ENCODE measurements around the gene ZFP36L2.

The ZFP36L2 gene

GRCh38 chr2:43246641-43247040 lies 20.2 kb upstream of the ZFP36L2 start:
- DNase-seq, result no peak

- no peak for DNase-seq
These were observed 15.2 kb upstream of the ZFP36L2 start for GRCh38 chr2:43241558-43241957.

GRCh38 chr2:43240766-43241150 lies 14.4 kb upstream of the ZFP36L2 start:
- DNase-seq, result no peak

GRCh38 chr2:43239981-43240765 lies 13.8 kb upstream of the ZFP36L2 start:
- peak; percentile 23 for DNase-seq

GRCh38 chr2:43238813-43239212 lies 12.4 kb upstream of the ZFP36L2 start:
- DNase-seq, result no peak

- DNase-seq, result no peak
These were observed 11.8 kb upstream of the ZFP36L2 start for GRCh38 chr2:43238176-43238575.

GRCh38 chr2:43233218-43234212 lies 7.1 kb upstream of the ZFP36L2 start:
- no peak for DNase-seq

GRCh38 chr2:43230951-43231827 lies 4.8 kb upstream of the ZFP36L2 start:
- DNase-seq, result no peak

GRCh38 chr2:43230351-43230885 lies 4.0 kb upstream of the ZFP36L2 start:
- DNase-seq, result no peak

- peak; percentile 32 for DNase-seq
These were observed 2.6 kb upstream of the ZFP36L2 start for GRCh38 chr2:43228756-43229659.

GRCh38 chr2:43228321-43228751 lies 1.9 kb upstream of the ZFP36L2 start:
- no peak for DNase-seq

GRCh38 chr2:43227830-43228281 lies 1.4 kb upstream of the ZFP36L2 start:
- DNase-seq, result no peak

GRCh38 chr2:43226955-43227829 lies 786 bp upstream of the ZFP36L2 start:
- peak; percentile 76 for DNase-seq

GRCh38 chr2:43225788-43226557 lies 433 bp downstream of the ZFP36L2 start:
- DNase-seq, result peak; percentile 73

GRCh38 chr2:43225093-43225787 lies 1.2 kb downstream of the ZFP36L2 start:
- peak; percentile 80 for DNase-seq

- peak; percentile 65 for DNase-seq
These were observed 1.8 kb downstream of the ZFP36L2 start for GRCh38 chr2:43224571-43225092.

GRCh38 chr2:43224131-43224570 lies 2.3 kb downstream of the ZFP36L2 start:
- peak; percentile 81 for DNase-seq

GRCh38 chr2:43223521-43224001 lies 2.8 kb downstream of the ZFP36L2 start:
- peak; percentile 34 for DNase-seq

All from CD4-positive, alpha-beta T cell treated with Interleukin-17A for 4 hours (primary cell).